GM19025 (cell line): ENCODE results near the gene RNF148.

Experiments used
- ATAC-seq: cut with Tn5 transposase; IDR thresholded peaks from one replicate; pipeline ENCODE4 v1.9.1; 2021; ENCODE audit warnings: mild to moderate bottlenecking, low read depth, moderate library complexity; ENCODE audit not compliant: unreplicated experiment

Gene RNF148

DNA sequence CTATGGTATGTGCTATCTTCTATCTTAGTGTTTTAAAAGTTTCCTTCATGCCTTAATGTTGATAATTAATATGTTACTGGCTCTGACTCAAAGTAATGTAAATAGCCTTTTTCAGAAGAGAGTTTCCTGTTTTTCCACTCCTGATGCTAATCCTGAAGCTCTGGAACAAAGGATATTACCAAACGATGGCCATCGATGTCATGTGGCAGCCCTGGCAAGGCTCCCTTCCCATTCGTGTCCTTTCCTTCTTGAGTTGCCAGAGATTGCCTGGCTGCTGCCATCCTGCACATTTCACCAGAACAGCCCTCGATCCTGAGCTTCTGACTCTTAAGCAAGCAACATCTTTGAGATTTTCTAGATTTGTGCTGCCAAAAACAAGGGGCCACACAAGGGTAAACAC, 49.8 kb downstream of the RNF148 start:
- no peak for ATAC-seq
